ENCODE results near the gene PADI2. TPM values are rescaled to one million over a fixed set of nuclear protein-coding genes. Genes with fewer than 3 reads are reported as not detected.
A peak's percentile ranks its signal among the peaks of the same experiment; 100 is the strongest.

The PADI2 gene
- total and polyA plus RNA-seq, 2 of the 8 experiments (the other 6 are each of a cell fraction or from before 2014, with no cell fraction given): 1.6 to 7.5 TPM

DNA sequence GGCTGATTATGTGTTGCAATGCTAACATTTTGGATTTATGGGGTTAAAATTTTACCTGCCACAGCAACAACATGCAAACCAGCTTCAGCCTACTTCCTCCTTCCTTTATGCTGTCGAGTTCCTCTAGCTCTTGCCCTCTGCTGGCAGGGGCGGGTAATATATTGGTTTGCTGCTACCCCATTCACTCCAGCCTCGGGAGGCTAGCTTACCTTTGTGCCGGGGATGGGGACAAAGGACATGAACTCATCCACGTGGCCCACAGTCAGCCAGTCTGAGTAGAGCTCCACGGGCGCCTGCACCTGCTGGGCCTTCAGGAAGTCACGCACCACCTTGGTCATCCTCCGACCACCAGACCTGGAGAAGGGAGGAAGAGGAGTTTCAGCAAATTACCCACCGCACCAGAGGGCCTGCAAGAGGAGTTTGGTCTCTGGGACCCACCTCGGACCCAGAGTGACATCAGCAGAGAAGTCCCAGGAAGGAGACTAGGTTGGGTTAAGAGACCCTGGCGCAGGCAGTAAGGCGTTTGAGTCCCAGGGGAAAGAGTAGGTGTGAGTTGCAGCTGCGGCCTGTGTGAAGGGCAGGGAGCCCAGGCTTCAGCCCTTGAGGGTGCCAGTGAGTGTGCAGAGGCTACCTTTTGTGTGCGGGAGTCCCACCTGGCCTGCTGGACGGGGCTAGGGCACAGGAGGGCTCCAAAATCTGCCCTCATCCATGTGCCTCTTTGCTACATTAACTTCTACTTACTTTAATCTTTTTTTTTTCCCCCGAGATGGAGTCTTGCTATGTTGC, 43.6 kb downstream of the PADI2 start (continued):
- TF ChIP-seq GABPA (IDR thresholded peaks at IDR 0.05; ENCODE audit: borderline replicate concordance, insufficient read depth, low read length): peak; percentile 81
- no peak for TF ChIP-seq CREB1 (IDR thresholded peaks at IDR 0.05)
- no peak for TF ChIP-seq ASH2L (IDR thresholded peaks at IDR 0.05; ENCODE audit: low read length)
- TF ChIP-seq POLR2A (IDR thresholded peaks at IDR 0.05; ENCODE audit: control extremely low read depth in 1 of 2, low read depth in 2 of 2, low read length in 2 of 2): 0 out of 3 replicates have a peak, but pooled peaks of 1 of the 2 experiments have one; percentile 20
- TF ChIP-seq NRF1 (IDR thresholded peaks at IDR 0.05; ENCODE audit: low read depth, low read length): no peak
- no peak for TF ChIP-seq HDAC6 (IDR thresholded peaks at IDR 0.05; ENCODE audit: low read depth, low read length)
